Mesendoderm (in vitro differentiated cells): ENCODE measurements around the gene CDC42EP3.
A peak's percentile ranks its signal among the peaks of the same experiment; 100 is the strongest.

Experiments used
- DNase-seq: peaks from one replicate; pipeline ENCODE4 v3.0.0; 2013
- H2AK5ac ChIP-seq: 2 replicates; pipeline ENCODE4 v1.6.1; 2013; ENCODE audit warnings: low read length, inconsistent platforms
- H2BK120ac ChIP-seq: 2 replicates; pipeline ENCODE4 v1.6.1; 2013; ENCODE audit warnings: low read depth, mild to moderate bottlenecking, low read length, moderate library complexity, mixed read lengths
- H2BK15ac ChIP-seq: replicated peaks from 2 replicates; pipeline ENCODE4 v1.6.1; 2013; ENCODE audit warnings: low read depth, mild to moderate bottlenecking, moderate library complexity
- H2BK5ac ChIP-seq: 2 replicates; pipeline ENCODE4 v1.6.1; 2013; ENCODE audit warnings: low read length, inconsistent platforms
- H3K18ac ChIP-seq: 2 replicates; pipeline ENCODE4 v1.6.1; 2013; ENCODE audit warnings: mild to moderate bottlenecking, low read length, mixed read lengths
- H3K23ac ChIP-seq: one replicate; pipeline ENCODE4 v1.6.1; 2013; ENCODE audit warnings: low read length
- H3K27ac ChIP-seq: 2 replicates; pipeline ENCODE4 v1.5.1; 2013; ENCODE audit warnings: low read depth, mild to moderate bottlenecking, inconsistent platforms, low read length, moderate library complexity
- H3K27me3 ChIP-seq: 2 replicates; pipeline ENCODE4 v1.6.1; 2013; ENCODE audit warnings: low read length, control low read depth, mild to moderate bottlenecking, inconsistent platforms; ENCODE audit not compliant: insufficient read depth, poor library complexity
- H3K36me3 ChIP-seq: 2 replicates; pipeline ENCODE4 v1.6.1; 2013; ENCODE audit warnings: low read length, inconsistent platforms; ENCODE audit not compliant: control insufficient read depth, insufficient read depth
- H3K4ac ChIP-seq: one replicate; pipeline ENCODE4 v1.6.1; 2013; ENCODE audit warnings: low read depth, mild to moderate bottlenecking, low read length, moderate library complexity
- H3K4me1 ChIP-seq: 2 replicates; pipeline ENCODE4 v1.6.1; 2013; ENCODE audit warnings: low read depth, low read length, inconsistent platforms; ENCODE audit not compliant: control insufficient read depth
- H3K4me2 ChIP-seq: 2 replicates; pipeline ENCODE4 v1.6.1; 2013; ENCODE audit warnings: low read length
- H3K4me3 ChIP-seq: 2 replicates; pipeline ENCODE4 v1.5.1; 2013; ENCODE audit warnings: mild to moderate bottlenecking, low read length
- H3K56ac ChIP-seq: one replicate; pipeline ENCODE4 v1.6.1; 2013; ENCODE audit warnings: low read length
- H3K79me1 ChIP-seq: 2 replicates; pipeline ENCODE4 v1.6.1; 2013; ENCODE audit warnings: low read length, inconsistent platforms
- H3K79me2 ChIP-seq: 2 replicates; pipeline ENCODE4 v1.6.1; 2013; ENCODE audit warnings: mild to moderate bottlenecking, low read length; ENCODE audit not compliant: control insufficient read depth, insufficient read depth
- H3K9ac ChIP-seq: 2 replicates; pipeline ENCODE4 v1.6.1; 2013; ENCODE audit warnings: low read length, inconsistent platforms
- H4K5ac ChIP-seq: one replicate; pipeline ENCODE4 v1.6.1; 2013; ENCODE audit warnings: low read length
- H4K8ac ChIP-seq: one replicate; pipeline ENCODE4 v1.6.1; 2013; ENCODE audit warnings: low read depth, mild to moderate bottlenecking, control low read depth, low read length, moderate library complexity
- WGBS: extraction: QIAGEN DNeasy Blood & Tissue Kit; methylation state at CpG from one replicate; pipeline ENCODE4 v1.1.7; 2013; ENCODE audit warnings: low lambda C conversion rate, missing lambda C conversion rate; ENCODE audit not compliant: insufficient coverage; ENCODE audit errors: extremely low coverage; 5-methylcytosine and 5-hydroxymethylcytosine counted together

The CDC42EP3 gene

GRCh38 chr2:37681587-37681986 is 10.1 kb upstream of the CDC42EP3 start:
- Histone ChIP-seq H2BK5ac (no peak overlapping the region), H3K18ac (no peak overlapping the region), H3K23ac (no peak overlapping the region), H4K5ac (no peak overlapping the region), H3K79me2 (no peaks in the 10 kb centered on the region), H2BK15ac (no peak overlapping the region), H2AK5ac (no peak overlapping the region), H3K9ac (no peak overlapping the region), H3K27ac (no peak overlapping the region), H3K79me1 (no peaks in the 10 kb centered on the region), H3K4ac (no peak overlapping the region), H2BK120ac (no peak overlapping the region), H3K36me3 (no peaks in the 10 kb centered on the region), H4K8ac (no peak overlapping the region), H3K4me1 (no peaks in the 10 kb centered on the region), H3K27me3 (no peaks in the 10 kb centered on the region), H3K56ac (no peak overlapping the region), H3K4me3 (no peak overlapping the region), H3K4me2 (no peak overlapping the region)
- no peak for DNase-seq
- WGBS, result no CpG with 5 or more reads among the region's 1 CpG

DNA sequence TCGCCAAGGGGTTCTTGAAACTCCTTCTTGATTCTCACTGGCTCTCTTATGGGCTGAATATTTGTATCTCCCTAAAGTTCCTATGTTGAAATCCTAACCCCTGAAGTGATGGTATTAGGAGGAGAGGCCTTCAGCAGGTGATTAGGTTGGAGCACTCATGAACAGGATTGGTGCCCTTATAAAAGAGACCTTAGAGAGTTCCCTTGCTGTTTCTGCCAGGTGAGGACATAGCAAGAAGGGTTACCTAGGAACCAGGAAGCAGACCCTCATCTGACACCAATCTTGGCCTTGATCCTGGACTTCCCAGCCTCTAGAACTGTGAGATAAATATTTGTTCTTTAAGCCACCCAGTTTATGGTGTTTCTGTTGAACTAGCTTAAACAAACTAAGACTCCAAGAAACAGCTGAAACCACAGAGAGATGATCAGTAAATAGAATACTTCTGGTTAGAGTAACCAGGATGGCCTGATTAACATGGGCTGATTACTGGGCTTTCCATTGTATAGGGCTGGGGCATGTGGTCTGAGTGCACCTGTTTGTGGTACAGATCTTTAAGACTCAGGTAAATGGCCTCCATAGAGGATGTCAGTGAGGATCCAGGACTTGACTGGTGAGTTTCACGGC is 7.7 kb upstream of the CDC42EP3 start:
- Histone ChIP-seq H4K5ac (no peak overlapping the region), H4K8ac (no peak overlapping the region), H3K79me1 (no peaks in the 10 kb centered on the region), H3K18ac (no peak overlapping the region), H2BK15ac (no peak overlapping the region), H2BK120ac (no peak overlapping the region), H3K9ac (no peak overlapping the region), H3K27me3 (no peaks in the 10 kb centered on the region), H3K27ac (no peak overlapping the region), H3K4me1 (no peaks in the 10 kb centered on the region), H3K4ac (no peak overlapping the region), H3K4me2 (no peak overlapping the region), H3K23ac (no peak overlapping the region), H2BK5ac (no peak overlapping the region), H3K4me3 (no peak overlapping the region), H3K79me2 (no peaks in the 10 kb centered on the region), H2AK5ac (no peak overlapping the region), H3K56ac (no peak overlapping the region), H3K36me3 (no peaks in the 10 kb centered on the region)
- WGBS, result no CpG with 5 or more reads among the region's 2 CpGs
- no peak for DNase-seq

- Histone ChIP-seq H2BK5ac (no peak overlapping the region), H3K4ac (no peak overlapping the region), H3K4me2 (no peak overlapping the region), H3K79me2 (no peaks in the 10 kb centered on the region), H3K4me1 (no peaks in the 10 kb centered on the region), H3K56ac (no peak overlapping the region), H2BK15ac (no peak overlapping the region), H3K4me3 (no peak overlapping the region), H3K9ac (no peak overlapping the region), H4K8ac (no peak overlapping the region), H3K79me1 (no peaks in the 10 kb centered on the region), H4K5ac (no peak overlapping the region), H3K36me3 (no peaks in the 10 kb centered on the region), H3K23ac (no peak overlapping the region), H3K27ac (no peak overlapping the region), H2AK5ac (no peak overlapping the region), H2BK120ac (no peak overlapping the region), H3K27me3 (no peaks in the 10 kb centered on the region), H3K18ac (no peak overlapping the region)
- peak; percentile 73 for DNase-seq
- WGBS, result no CpG with 5 or more reads among the region's 1 CpG
These were observed 4.8 kb upstream of the CDC42EP3 start for GRCh38 chr2:37676274-37676673.

DNA sequence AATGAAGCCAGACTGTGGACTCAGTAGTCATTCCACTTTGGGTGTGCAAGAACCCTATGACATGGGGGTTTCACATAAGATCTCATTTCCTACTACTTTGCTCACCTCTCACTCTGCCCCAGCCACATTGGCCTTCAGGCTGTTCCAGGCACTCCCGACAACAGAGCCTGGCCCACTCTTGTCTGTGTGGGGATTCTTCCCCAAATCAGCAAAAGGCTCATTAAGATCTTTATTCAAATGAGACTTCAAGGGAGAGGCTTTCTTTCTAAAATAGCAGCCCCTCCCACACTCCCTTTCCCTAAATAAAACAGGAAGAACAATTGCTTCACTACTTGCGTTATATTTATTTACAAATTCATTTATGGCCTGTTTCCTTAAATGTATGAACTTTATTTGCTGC is 3.5 kb upstream of the CDC42EP3 start:
- H3K27me3 ChIP-seq, result no peaks in the 10 kb centered on the region
- H4K5ac ChIP-seq, result no peak overlapping the region
- no peaks in the 10 kb centered on the region for H3K79me1 ChIP-seq
- no peak overlapping the region for H3K4me3 ChIP-seq
- DNase-seq, result no peak
- no CpG with 5 or more reads among the region's 2 CpGs for WGBS
- H3K36me3 ChIP-seq, result no peaks in the 10 kb centered on the region
- H4K8ac ChIP-seq, result no peak overlapping the region
- no peak overlapping the region for H3K56ac ChIP-seq
- no peak overlapping the region for H3K23ac ChIP-seq
- H2BK5ac ChIP-seq, result no peak overlapping the region
- no peaks in the 10 kb centered on the region for H3K4me1 ChIP-seq
- peaks cover 12% of the 10 kb centered on the region for H3K79me2 ChIP-seq
- no peak overlapping the region for H3K9ac ChIP-seq
- no peak overlapping the region for H3K27ac ChIP-seq
- no peak overlapping the region for H3K18ac ChIP-seq
- H2BK120ac ChIP-seq, result no peak overlapping the region
- H2BK15ac ChIP-seq, result no peak overlapping the region
- H3K4ac ChIP-seq, result no peak overlapping the region
- no peak overlapping the region for H2AK5ac ChIP-seq
- no peak overlapping the region for H3K4me2 ChIP-seq

GRCh38 chr2:37672870-37673184 is 1.4 kb upstream of the CDC42EP3 start:
- no peak overlapping the region for H3K23ac ChIP-seq
- H3K36me3 ChIP-seq, result no peaks in the 10 kb centered on the region
- H3K4ac ChIP-seq, result no peak overlapping the region
- H3K56ac ChIP-seq, result peak overlapping the region; percentile 81
- no peak overlapping the region for H2BK120ac ChIP-seq
- peak overlapping the region; percentile 54 for H3K9ac ChIP-seq
- no peak overlapping the region for H3K4me3 ChIP-seq
- H3K18ac ChIP-seq, result peak overlapping the region; percentile 29
- no peak overlapping the region for H2BK5ac ChIP-seq
- no peak overlapping the region for H2BK15ac ChIP-seq
- H3K4me1 ChIP-seq, result peaks cover 3% of the 10 kb centered on the region
- no peak for DNase-seq
- H4K8ac ChIP-seq, result no peak overlapping the region
- no CpG with 5 or more reads among the region's 7 CpGs for WGBS
- H3K27me3 ChIP-seq, result no peaks in the 10 kb centered on the region
- H4K5ac ChIP-seq, result no peak overlapping the region
- H3K79me1 ChIP-seq, result peaks cover 7% of the 10 kb centered on the region
- H3K27ac ChIP-seq, result no peak overlapping the region
- H3K79me2 ChIP-seq, result peaks cover 29% of the 10 kb centered on the region
- H2AK5ac ChIP-seq, result no peak overlapping the region
- peak overlapping the region; percentile 64 for H3K4me2 ChIP-seq
